Ovary (tissue), 3 donors: ENCODE data around the gene MTF1.

Experiments used
- EP300 ChIP-seq: sonication (generic); formaldehyde crosslinking; IDR thresholded peaks from one replicate; pipeline ENCODE4 v1.6.1; 2017; ENCODE audit warnings: antibody characterized with exemption
- TF ChIP-seq, protein P1 (sequence below), 3 donors: fragments of 450-650 bp in 2 of 3; fragments of 200-600 bp in 1 of 3; IDR thresholded peaks; one replicate each; pipeline versions ENCODE4 v1.5.1 to v1.8.0; 2016 to 2022; ENCODE audit warnings: antibody characterized with exemption in 3 of 3, mild to moderate bottlenecking in 1 of 3
- donor health status: DM: no; HTN: no; CAD: no.

DNA sequence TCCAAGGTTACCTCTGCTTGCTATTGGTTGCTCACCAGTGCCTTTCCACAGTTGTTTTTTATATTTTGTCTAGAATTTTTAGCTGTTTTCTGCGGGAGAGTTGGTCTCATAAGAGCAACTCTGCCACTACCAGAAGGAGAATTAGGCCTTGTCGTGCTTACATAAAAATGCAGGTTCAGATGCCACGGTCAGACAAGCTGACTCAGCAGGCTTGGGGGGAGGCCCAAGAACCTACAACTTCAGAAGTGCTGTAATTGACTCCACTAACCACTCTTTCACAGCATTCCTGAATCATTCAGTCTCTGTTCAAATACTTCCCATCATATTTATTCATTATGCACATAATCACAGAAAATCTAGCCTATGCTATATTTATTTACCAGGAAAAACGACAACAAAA, 28.3 kb downstream of the MTF1 start:
- TF ChIP-seq, protein P1, sequence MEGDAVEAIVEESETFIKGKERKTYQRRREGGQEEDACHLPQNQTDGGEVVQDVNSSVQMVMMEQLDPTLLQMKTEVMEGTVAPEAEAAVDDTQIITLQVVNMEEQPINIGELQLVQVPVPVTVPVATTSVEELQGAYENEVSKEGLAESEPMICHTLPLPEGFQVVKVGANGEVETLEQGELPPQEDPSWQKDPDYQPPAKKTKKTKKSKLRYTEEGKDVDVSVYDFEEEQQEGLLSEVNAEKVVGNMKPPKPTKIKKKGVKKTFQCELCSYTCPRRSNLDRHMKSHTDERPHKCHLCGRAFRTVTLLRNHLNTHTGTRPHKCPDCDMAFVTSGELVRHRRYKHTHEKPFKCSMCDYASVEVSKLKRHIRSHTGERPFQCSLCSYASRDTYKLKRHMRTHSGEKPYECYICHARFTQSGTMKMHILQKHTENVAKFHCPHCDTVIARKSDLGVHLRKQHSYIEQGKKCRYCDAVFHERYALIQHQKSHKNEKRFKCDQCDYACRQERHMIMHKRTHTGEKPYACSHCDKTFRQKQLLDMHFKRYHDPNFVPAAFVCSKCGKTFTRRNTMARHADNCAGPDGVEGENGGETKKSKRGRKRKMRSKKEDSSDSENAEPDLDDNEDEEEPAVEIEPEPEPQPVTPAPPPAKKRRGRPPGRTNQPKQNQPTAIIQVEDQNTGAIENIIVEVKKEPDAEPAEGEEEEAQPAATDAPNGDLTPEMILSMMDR (IDR thresholded peaks at IDR 0.05): no peak
- TF ChIP-seq EP300: no peak
